Gastrocnemius medialis (tissue), 4 donors: ENCODE results near the gene NME4.

Source experiments
- CTCF ChIP-seq, 5 experiments: fragments of 450-650 bp in 3 of 5; fragments of 200-600 bp in 2 of 5; sonication (generic) in 2 of 5; IDR thresholded peaks in 4 of 5; conservative IDR thresholded peaks in 1 of 5; 1 replicate in 4 of 5; 2 replicates in 1 of 5; pipeline ENCODE4 v1.5.1; 2016 to 2019; ENCODE audit warnings: antibody characterized with exemption in 5 of 5, mild to moderate bottlenecking in 3 of 5, moderate library complexity in 3 of 5
- POLR2A ChIP-seq, 2 donors: fragments of 450-650 bp; IDR thresholded peaks; one replicate each; pipeline ENCODE4 v1.6.1; 2017; ENCODE audit warnings: antibody characterized with exemption in 2 of 2, mild to moderate bottlenecking in 2 of 2, moderate library complexity in 2 of 2

GRCh38 chr16:359871-360697 is 36.9 kb upstream of the NME4 start:
- TF ChIP-seq POLR2A (IDR thresholded peaks at IDR 0.05) = no peak
- no peak for TF ChIP-seq CTCF (IDR thresholded peaks at IDR 0.05 in 4 of 5, conservative IDR thresholded peaks at IDR 0.05 in 1 of 5)
